NCI-H1436 (cell line): ENCODE results near the gene FKBP3.
"Not testable (repeated sequence)": the region's sequence is repeated elsewhere in the genome, so short reads cannot be mapped to it uniquely, and the experiment has no call there.

ENCODE experiments used
- DNase-seq: peaks from one replicate; lab custom pipeline; 2025; lab: John Stamatoyannopoulos, UW

Gene FKBP3

DNA sequence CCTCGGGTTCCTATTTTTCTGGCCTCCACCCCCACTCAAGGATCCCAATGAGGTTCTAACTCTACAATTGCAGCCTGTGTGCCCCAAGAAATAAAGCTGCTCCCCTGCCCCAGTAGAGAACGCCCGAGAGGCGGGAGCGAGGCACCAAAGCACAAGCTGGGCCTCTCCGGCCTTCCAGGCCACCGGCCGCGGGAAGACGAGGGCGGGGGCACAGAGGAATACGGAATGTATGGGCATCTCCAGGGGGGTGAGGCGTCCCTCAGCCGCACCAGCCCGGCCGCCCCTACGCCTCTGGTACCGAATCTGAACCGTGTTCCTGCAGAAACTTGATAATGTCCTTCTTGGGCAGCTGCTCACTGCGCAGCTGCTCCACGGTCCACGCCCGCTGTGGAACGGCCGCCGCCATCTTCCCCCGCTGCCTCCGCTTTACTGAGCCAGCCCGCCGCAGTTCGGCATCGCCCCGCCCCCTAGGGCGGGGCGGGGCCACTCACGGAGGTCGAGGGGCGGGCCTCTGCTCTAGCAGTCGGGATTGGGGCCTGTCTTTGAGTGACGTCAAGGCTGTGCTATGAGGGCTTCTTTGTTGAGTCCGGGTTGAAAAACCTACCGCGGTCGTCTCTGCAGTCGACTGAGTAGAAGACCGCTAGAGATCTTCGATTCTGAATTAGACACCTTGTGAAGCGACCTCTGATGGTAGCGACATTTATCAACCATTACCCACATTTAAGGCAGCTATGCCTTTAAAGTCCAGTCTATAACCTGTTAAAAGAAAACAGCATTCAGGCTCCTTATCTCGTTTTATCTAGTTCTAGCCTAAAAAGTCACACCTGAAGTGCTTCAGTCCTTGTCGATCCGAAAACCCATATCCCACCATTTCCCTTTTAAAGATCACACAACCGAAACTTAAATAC is at the start of gene FKBP3:
TSS of gene FKBP3 (minus strand) at position 431 of the 908 bp plus-strand sequence. CDS start at position 406, 25 bp downstream.
- peak; percentile 98 for DNase-seq

DNA sequence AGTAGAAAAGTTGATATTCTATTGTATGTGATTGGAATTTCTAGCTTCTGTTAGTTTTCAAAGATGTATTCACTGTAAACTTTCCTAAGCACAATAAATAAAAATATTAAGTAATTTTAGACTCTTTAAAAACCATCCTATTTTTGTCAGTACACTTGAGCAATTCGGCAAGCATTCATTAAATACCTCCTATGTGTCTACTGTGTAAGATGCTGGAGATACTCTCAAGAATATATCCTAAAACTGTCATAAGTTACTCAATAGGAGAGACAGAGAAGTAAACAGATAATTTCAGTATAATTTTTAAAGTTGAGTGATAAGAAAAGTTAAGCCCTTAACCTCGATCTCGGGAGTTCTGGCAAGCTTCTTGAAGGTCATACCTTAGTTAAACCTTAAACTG is 47.5 kb upstream of the FKBP3 start:
- DNase-seq, result no peak

DNA sequence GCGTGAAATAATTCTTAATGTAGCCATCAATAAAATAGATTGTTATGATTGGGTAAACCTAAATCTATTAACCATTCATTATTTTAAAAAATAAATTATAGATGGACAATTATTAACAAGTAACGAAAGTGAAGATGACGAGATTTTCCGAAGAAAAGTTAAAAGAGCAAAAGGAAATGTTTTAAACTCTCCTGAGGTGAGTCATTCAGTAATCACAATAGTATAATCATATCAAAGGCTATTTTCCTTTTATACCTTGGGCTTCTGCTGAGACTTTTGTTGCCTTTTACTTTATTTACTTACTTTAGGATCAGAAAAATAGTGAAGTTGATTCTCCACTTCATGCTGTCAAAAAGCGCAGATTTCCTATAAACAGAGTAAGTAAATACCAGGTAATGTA is 47.0 kb upstream of the FKBP3 start:
- DNase-seq, result no peak

DNA sequence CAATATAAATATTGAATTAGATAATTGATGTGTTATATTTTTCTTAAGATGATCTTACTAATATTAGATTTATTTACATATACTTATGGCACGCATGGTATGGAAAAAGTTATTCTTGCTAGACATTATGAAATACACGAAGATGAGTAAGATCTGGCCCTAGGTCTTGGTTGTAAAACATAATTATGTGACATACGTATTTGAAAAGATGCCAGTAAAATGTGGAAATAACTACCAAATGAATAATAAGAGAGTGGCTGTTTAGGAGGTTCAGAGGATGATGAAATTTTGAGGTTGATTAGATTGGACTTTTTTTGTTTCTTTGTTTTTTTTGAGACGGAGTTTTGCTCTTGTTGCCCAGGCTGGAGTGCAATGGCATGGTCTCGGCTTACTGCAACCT is 42.8 kb upstream of the FKBP3 start:
- DNase-seq, result no peak

DNA sequence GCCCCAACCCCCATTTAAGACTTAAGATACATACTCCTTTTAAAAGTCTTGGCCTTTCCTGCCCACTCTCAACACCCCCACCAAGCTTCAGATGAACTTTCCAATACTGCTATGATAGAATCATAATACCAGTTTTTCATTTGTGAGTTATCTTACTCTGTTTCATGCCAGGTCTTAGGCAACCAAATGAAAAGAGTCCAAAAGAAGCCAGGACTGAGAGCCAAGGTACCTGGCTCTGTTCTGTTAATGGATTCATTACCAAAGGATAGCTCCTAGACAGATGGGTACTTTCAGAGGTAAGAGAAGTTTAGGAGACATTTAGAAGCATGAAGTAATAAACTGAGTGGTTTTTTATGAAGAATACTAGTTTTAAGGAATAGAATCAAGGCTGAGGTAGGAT is 35.6 kb upstream of the FKBP3 start:
- no peak for DNase-seq

DNA sequence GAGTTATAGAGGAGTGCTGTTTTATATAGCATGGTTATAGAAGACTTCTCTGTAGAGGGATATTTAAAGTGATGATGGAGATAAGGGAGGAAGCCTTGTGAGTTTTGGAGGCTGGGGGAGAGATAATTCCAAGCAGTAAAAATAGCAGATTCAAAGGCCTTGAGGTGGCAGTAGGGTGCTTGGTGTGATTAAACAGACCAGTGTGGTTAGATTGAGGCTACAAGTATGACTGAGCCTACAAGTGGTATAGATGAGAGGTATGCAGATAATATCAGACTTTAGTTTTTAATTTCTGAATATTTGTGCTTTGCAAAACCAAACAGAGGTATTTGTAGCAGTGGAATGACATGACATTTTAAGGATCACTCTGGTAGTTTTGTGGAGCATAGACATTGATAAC is 21.8 kb upstream of the FKBP3 start:
- no peak for DNase-seq

DNA sequence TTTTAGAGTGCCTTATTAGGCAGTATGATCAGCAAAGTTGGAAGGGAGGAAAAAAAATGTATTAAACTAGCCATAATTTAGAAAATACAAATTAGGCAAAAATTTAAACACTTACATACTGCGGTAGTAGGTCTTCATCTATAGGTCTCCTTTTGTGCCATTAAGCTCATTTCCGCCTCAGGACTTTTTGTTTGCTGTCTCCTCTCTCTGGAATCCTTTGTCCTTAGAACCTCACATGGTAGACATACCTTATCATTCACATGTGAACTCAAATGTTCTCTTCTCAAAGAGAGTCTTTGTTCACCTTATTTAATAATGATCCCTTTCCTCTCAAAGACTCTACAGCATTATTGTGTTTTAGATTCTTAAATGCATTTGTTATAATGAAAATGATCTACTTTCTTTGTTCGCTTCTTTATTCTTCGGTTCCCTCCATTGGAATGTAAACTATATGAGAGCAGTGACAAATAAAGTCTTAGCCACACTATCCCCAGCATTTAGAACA is 16.2 kb upstream of the FKBP3 start:
- no peak for DNase-seq

DNA sequence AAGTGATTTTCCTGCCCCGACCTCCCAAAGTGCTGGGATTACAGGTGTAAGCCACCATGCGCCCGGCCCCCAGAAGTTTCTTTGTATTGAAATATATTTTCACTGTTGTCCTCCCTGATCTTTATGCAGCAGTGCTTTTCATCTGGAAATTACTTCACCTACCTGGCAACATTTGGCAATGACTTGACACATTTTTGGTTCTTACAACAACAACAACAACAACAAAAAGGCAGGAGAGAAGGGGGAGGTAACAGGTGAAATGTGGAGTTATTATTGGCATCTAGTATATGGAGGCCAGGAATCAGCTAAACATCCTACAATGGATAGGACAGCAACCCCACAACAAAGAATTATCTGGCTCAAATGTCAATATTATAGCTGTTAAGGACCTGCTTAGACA is 15.3 kb upstream of the FKBP3 start:
- no peak for DNase-seq

DNA sequence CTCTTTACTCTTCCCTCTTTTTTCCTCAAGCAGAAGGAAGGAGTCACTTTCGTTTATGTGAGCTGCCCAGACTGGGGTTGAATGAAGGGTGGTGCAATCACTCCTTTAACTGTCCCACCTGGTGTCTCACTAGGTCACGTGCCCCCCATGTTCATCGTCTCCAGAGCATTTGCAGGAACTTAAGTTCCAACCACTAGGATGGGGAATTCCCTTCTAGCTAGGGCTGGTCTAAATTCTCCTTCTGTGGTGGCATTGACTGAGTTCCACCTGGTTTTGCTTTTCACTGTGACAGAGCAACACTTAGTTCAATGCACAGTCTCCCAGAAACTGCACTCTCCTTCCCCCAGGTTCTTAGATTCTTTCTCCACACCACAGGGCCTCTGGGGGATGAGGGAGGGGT is 10.9 kb upstream of the FKBP3 start:
- no peak for DNase-seq

DNA sequence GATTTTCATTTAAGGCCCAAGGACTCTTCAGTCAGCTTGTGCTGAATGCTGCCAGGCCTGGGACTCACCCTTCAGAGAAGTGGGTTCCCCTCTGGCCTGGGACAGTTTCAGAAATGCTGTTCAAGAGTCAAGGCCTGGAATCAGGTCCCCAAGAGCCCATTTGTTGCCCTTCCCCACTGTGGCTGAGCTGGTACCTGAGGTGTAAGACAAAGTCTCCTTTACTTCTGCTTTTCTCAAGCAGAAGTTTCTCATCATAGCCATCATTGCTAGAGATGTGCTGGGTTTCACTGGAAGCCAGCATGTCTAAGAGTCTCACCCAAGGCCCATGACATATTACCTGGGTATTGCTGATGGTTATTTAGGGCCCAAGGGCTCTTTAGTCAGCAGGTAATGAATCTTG is 10.4 kb upstream of the FKBP3 start:
- no peak for DNase-seq

DNA sequence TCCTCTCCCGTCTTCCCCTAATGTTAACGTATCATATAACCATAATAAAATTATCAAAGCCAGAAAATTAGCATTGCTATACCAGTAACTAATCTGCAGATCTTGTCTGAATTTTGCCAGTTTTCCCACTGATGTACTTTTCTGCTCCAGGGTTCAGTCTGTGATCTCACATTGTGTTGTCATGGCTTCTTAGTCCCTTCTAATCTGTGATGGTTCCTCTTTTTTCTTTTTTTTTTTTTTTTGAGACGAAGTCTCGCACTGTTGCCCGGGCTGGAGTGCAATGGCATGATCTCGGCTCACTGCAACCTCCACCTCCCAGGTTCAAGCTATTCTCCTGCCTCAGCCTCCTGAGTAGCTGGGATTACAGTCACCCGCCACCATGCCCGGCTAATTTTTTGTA is 7.8 kb upstream of the FKBP3 start:
- not testable (repeated sequence) for DNase-seq

DNA sequence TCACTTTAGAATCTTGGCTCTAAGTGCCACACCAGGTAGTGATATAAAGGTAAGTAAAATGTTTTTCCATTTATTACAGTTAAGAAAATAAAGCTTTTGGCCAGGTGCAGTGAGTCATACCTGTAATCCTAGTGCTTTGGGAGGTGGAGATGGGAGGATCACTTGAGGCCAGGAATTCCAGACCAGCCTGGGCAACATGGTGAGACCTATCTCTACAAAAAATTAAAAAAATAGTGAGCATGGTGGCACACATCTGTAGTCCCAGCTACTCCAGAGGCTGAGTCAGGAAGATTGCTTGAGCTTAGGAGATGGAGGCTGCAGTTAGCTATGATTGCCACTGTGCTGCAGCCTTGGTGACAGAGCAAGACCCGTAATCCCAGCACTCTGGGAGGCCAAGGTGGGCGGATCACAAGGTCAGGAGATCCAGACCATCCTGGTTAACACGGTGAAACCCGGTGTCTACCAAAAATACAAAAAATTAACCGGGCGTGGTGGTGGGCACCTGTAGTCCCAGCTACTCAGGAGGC is 6.4 kb upstream of the FKBP3 start:
- no peak for DNase-seq

DNA sequence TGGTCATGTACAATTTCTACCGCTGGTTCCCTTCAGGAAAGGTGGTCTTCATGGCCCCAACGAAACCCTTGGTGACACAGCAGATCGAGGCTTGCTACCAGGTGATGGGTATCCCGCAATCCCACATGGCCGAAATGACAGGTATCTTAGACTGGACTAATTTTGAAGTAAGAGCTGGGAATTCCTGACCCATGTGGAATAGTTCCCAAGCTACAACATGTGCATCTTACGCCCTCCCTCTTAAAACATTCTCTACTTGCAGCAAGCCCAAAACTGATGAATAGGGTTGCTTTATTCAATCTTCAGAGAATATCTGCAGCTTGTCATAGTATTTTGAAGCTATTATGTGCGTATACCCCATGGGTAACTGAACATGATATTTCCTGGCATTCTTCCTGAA is 2.1 kb upstream of the FKBP3 start:
- DNase-seq, result no peak

DNA sequence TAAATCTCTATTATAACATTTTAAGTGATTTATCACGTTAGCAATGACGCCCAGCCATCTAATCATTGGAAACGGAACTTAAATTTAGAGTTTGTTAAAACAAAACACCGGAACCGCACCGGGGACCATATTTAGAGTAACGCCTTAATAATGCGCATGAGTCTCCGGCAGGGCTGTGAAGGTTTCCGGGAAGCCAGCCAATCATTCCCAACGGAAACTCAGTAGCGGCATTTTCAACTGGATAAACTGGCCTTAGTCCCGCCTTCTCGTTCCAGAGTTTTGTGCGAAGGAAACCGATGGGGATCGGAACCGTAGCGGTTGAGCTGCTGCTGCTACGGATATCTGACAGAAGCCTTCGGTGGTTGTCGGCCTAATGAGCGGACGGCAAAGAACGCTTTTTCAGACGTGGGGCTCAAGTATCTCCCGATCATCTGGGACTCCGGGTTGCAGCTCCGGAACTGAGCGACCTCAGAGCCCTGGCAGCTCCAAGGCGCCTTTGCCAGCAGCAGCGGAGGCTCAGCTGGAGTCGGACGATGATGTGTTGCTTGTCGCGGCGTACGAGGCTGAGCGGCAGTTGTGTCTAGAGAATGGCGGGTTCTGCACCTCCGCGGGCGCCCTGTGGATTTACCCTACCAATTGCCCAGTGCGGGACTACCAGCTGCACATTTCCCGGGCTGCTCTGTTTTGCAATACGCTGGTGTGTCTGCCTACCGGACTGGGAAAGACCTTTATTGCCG is 1.5 kb upstream of the FKBP3 start, which contains the start of gene FANCM:
TSS of gene FANCM (plus strand) at position 272 of the 737 bp plus-strand sequence. CDS start at position 374, 102 bp downstream.
- peak; percentile 95 for DNase-seq

DNA sequence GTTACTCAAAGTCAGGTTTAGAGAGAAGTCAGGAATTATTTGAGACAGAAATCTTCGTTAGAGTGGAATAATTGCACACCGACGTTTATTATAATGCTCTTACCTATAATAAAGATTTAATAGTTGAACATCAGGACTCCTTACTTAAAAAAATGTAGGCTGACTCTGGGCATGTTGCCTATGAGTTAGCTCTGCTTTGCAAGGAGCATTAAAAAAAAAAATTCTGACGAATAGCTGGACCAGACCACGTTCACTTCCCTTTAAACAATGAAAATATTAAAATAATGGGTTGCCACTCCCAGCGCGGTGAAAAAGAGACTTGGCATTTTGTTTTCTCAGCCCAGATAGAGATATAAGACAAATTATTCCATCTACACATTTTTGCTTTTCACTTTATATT is 875 bp upstream of the FKBP3 start:
- no peak for DNase-seq

DNA sequence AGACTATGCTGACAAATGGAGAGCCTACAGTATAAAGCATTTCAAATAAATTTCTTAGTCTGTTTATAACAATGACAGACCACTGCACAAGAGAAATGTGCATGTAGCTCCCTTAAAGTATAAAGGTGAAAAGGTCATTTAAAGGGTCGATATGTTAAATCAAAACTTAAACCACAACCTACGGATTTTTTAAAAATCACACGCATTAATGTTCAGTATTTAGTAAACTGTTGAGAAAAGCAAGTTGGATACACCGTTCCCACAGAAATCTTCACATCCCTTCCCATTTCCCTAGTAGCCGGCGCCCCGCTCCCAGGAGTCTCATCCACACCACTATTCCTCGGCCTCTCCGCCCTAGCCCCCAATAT is 614 bp downstream of the FKBP3 start:
- no peak for DNase-seq

DNA sequence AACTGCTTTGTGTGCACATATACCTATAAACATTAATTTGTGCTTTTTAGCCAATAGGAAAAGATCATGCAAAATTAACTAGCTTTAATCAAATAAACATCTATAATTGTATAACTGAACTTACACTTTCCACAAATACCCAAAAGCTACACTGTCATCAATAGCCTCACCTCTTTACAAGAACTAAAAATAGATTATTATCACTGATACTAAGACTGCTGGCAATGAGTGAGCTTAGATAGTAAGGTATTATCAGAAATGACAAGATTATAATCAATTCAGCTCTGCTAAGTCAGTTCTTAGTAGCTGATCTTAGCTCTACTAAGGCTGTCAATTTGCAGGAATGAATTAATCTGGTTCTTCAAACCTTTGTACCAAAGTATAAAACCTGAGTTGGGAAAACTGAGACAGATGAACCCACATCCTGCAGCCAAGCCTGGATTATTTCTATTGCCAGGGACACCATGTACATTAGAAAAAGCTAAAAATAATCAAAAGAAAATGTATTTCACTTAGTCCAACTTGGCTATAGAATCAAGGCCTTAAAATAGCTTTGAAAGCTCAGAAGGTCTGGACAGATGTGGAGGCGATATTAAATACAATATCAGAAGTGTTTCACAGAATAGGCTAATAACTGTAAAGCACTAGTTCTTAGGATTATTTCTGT is 5.2 kb downstream of the FKBP3 start:
- DNase-seq, result no peak

DNA sequence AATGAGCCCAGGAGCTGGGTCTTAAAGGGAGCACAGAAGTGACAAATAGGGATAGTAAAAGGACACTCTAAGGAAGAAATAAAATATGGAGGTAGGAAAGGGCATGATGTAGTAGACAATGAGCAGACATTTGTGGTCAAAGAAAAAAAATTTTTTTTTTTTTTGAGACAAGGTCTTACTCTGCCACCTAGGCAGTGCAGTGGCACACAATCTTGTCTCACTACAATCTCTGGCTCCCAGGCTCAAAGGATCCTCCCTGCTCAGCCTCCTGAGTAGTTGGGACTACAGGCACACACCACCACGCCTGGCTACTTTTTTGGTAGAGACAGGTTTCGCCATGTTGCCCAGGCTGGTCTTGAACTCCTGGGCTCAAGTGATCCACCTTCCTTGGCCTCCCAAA is 8.5 kb downstream of the FKBP3 start:
- DNase-seq, result no peak

DNA sequence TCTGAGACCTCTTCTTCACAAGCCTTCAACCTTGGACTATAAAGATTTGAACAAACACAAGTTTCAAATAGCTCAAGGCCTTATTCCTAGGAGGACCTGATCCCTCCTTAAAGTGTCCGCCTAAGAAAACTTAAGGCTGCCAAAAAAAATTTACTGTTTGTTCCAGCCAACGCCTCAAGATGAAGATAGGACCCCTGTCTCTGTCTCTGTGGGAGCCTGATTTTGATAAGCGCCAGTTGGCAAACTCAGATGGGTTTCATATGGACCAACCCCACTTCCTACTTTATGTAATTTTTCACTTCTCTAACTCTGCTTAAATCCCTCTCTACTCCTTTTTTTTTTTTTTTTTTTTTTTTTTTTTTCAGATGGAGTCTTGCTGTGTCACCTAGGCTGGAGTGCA is 11.0 kb downstream of the FKBP3 start:
- no peak for DNase-seq

DNA sequence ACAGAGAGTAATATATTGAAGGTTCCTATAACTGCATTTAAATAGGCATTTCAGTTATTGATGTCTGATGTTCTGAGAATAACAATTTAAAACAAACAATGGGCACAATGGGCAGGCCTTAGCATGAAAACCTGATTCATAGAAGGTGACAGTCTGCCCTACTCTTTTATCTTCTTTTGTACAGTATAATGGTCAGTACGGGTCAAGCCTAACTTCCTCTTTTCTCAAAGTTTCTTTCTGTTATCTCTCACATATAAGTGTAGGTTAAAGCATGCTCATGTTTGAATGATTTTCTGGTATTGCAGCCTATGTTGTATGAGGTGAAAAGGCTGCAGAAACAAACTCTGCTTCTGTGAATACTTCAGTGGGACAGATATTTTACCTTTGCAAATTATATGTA is 14.2 kb downstream of the FKBP3 start:
- DNase-seq, result no peak

DNA sequence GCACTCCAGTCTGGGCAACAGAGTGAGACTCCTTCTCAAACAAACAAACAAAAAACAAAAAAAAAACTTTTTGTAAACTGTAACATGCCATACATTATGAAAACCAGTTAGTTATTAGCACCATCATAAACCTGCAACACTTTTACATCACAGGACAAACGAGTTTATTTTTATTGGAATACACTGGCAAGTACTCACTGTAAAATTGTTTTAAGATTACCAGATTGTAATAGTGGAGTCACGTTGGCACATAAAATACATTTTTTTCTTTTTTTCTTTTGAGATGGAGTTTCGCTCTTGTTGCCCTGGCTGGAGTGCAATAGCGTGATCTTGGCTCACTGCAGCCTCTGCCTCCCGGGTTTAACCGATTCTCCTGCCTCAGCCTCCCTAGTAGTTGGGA is 15.7 kb downstream of the FKBP3 start:
- no peak for DNase-seq

DNA sequence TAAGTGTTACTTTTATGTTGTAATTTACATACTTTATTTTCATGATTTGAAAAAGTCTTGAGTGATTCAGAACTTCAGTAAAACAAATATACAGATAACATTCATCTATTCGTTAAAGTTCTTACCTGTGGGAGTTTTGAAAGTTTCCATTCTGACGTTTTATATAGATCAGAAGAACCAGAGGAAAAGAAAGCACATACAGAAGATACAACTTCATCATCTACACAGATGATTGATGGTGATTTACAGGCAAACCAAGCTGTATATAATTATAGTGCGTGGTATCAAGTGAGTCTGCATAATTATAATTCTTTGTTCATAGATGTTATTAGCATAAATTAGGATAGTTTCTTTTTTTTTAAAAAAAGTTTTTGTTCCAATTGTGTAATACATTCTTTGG is 20.0 kb downstream of the FKBP3 start:
- DNase-seq, result no peak
